HG03135 (cell line): ENCODE results near the gene TBL2.
A peak's percentile ranks its signal among the peaks of the same experiment; 100 is the strongest.
"Not testable (repeated sequence)": the region's sequence is repeated elsewhere in the genome, so short reads cannot be mapped to it uniquely, and the experiment has no call there.

ENCODE experiments used
- ATAC-seq: cut with Tn5 transposase; IDR thresholded peaks from one replicate; pipeline ENCODE4 v1.9.1; 2021; ENCODE audit warnings: mild to moderate bottlenecking, moderate library complexity; ENCODE audit not compliant: unreplicated experiment

The TBL2 gene

GRCh38 chr7:73570977-73571376 lies 7.4 kb downstream of the TBL2 start:
- no peak for ATAC-seq

DNA sequence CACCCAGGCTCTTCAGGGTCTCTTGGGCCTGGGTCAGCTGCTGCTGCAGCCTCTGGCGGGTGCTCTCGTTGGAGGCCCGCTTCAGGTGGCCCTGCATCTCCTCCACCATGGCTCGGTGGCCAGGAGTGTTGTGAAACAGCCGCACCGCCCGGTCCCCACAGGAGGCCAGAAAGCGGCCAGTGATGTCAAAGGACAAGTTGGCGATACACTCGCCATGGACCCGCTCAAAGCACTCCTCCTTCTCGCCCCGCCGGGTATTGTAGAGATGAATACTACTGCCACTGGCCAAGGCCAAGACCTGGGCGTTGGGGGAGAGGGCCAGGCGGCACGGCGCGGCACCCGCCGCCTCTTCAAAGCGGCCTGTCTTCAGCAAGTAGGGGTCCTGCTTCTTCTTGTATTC lies 7.9 kb downstream of the TBL2 start:
- ATAC-seq = no peak

GRCh38 chr7:73569042-73569608 lies 9.3 kb downstream of the TBL2 start:
- no peak for ATAC-seq

GRCh38 chr7:73567846-73568685 lies 10.3 kb downstream of the TBL2 start:
- no peak for ATAC-seq

DNA sequence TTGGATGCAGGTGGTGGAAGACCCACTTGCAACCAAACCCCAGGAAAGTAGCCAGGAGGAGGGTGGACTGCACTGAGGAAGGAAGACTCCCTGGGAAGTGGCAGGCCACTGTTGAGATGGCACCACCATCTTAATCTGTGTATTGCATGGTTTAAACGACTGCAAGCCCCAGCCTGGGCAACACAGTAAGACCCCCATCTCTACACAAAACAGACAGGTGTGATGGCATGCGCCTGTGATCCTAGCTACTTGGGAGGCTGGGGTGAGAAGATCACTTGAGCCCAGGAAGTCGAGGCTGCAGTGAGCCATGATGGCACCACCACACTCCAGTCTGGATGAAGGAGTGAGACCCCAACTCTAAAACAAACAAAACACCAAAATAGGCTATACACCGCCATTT lies 11.2 kb downstream of the TBL2 start:
- ATAC-seq = no peak

- ATAC-seq = not testable (repeated sequence)
Observed at GRCh38 chr7:73566431-73566830, 11.9 kb downstream of the TBL2 start.

DNA sequence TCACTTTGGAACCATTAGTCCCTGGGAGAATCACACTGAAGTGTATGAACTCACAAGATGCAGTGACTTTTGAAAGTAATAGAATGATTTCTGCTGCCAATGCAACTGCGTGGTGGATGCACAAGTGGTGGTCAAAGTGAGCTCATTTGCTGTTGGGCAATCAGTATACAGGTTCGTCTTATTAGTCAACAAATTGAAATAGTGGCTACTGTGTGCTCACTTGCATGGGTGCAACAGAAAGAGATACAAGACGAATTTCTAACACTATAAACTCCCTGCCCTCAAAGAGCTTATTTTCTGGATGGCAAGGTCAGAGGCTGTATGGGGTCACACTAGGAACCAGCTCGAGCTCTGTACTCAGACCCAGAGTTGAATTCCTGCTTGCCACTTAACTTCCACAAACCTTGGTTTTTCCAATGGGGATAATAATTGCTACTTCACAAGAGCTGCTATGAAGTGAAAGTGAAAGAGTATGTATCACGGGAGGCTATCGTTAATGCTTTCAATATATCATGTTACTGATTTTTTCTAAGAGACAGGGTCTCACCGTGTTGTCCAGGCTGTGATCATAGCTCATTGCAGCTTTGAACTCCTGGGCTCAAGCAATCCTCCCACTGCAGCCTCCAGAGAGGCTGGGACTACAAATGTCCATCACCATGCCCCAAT lies 12.6 kb downstream of the TBL2 start:
- ATAC-seq = no peak

DNA sequence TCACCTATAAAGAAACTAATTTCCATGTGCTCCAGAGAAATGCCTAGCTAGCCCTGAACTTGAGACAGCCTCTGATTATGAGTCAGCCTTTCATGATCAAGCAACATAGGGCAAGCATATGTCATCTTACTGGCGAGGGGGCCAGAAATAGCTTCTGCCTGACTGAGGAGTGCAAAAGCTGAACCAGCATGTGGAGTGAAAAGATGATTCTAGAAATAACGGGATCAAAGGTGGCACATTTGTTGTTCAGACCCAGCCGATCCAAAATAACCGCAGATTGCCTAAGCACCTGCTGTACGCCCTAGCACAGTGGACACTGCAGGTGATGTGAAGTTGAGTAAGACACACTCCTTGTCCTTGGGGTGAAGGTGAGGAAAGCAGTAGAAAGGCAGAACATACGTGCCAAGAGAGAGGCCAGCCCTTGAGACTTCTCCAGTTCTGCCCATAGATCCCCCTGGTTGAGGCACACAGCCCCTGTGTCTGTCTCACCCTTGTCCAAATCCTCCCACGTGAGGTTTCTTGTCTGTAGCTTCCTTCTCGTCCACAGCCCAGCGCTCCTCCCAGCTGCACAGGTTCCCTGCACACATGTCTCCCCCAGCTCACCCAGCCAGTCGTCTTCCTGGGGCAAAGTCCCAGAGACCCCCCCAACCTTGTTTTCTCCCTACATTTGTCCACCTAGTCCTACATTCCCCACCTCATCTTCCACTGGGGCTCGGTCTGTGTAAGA lies 18.1 kb downstream of the TBL2 start:
- no peak for ATAC-seq

DNA sequence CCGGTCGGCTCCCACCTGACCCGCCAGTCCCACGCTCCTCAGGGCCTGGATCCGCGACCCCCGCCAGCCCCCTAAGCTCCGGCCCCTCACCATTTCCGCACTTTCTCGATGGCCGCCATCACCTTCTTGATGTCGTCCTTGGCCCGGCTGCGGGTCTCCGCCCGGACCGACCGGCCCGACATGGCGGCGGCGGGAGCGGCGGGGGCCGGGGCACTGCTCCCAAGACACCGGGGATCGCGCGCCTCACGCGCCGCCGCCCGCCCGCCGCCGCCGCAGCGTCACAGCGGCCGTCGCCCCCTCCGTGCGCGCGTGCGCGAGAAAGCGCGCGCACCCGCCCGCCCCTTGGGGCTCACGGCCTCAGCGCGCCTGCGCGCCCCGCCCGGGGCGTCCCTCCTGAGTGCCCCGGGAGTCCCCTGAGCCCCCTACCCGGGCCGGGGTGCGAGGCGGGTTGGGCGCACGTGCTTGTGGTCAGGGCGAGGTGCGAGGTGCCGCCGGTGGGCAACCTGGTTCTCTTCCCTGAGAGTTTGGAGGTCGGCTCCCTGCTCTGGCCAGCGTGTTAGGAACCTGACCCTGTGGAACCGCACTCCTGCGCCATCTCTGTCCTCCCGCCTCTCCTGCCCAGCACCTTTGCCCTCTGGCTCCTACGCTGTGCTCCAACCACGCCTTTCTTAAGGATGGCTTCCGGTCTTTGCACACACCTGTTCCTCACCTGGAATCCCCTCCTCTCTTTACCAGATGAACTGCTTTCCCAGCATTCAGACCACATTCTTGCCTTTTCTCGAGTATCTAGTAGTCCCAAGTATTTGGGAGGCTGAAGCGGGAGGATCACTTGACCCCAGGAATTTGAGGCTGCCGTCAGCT lies 20.8 kb downstream of the TBL2 start, which contains the start of gene BCL7B:
Gene BCL7B (minus strand): TSS at position 294 of the 861 bp plus-strand sequence. CDS start 112 bp downstream, at position 182.
- peak; percentile 58 for ATAC-seq

DNA sequence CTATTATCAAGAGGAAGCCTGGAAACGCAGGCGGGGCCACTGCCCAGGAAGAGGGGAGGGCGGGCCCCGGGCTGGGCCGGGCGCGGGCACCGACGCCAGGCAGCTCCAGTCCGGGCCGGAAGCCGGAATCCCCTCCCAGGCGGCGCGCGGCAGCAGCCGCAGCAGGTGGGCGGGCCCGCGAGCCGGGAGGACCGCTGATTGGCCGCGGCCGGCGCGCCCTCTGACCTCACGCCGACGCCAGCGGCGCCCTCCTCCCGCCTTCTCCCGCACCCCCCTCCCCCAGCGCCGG lies 21.3 kb downstream of the TBL2 start:
- peak; percentile 89 for ATAC-seq

DNA sequence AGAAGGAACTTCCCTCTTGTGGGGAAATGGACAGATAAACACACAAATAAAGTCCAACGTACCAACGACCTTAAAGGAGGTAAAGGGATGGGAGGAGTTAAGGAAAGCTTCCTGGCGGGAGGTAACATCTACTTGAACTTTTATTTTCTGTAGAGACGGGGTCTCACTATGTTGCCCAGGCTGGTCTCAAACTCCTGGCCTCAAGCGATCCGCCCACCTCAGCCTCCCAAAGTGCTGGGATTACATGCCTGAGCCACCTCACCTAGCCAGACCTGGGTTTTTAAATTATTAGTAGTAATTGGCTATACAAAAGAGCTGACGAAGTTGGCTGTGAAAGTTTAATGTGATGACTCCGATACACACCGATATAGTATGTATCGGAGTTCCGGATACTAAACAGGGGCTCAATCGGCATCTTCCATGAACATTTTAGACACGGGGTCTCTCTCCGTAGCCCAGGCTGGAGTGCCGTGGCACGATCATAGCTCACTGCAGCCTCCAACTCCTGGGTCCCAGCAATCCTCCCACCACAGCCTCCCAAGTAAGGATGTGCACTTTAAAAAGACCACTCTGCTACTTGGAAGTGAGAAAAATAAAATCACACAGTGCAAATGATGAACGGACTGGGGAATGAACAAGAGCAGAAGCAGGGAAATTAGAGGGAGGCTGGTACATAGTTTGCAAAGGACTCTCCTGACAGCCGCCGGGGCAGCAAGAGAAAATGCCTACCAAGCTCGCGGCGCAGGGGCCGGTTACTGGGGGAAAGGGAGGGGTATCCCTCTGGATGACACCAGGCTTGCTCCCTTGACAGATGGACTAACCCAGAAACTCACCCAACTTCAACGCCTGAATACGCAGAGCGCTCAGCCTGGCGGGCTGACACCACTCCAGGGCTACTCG lies 21.9 kb downstream of the TBL2 start:
- no peak for ATAC-seq

GRCh38 chr7:73555411-73555982 lies 22.9 kb downstream of the TBL2 start:
- no peak for ATAC-seq

DNA sequence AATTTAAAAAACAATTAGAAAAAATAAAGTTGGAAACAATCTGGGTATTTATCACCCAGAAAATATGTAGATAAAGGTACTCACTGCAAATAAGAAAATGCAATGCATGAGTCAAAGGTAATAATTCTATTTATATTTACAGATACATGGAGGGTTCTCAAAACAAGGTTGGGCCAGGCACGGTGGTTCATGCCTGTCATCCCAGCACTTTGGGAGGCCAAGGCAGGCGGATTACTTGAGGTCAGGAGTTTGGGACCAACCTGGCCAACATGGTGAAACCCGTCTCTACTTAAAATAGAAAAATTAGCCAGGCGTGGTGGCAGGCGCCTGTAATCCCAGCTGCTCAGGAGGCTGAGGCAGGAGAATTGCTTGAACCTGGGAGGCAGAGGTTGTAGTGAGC lies 28.3 kb downstream of the TBL2 start:
- ATAC-seq = not testable (repeated sequence)

DNA sequence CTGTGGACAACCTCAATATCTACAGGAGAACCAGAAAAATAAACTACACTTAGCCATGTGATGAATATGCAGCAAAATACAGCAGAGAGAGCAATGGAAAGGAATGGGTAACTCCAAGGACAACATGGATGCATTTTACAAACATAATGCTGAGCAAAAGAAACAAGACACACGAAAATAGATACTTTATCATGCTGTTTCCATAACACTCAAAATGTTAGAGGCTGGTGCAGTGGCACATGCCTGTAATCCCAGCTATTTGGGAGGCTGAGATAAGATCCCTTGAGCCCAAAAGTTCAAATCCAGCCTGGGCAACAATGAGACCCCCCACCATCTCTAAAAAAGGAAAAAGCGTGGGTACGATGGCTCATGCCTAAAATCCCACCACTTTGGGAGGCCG lies 29.2 kb downstream of the TBL2 start:
- no peak for ATAC-seq

DNA sequence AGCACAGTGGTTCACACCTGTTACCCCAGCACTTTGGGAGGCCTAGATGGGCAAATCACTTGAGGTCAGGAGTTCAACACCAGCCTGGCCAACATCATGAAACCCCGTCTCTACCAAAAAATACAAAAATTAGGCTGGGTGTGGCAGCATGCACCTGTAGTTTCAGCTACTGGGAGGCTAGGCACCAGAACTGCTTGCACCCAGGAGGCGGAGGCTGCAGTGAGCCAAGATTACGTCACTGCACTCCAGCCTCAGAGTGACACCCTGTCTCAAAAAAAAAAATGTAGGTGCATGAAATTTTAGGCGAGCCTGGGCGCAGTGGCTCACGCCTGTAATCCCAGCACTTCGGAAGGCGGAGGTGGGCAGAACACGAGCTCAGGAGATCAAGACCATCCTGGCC lies 30.5 kb downstream of the TBL2 start:
- ATAC-seq = no peak

GRCh38 chr7:73544678-73545077 lies 33.7 kb downstream of the TBL2 start:
- no peak for ATAC-seq

GRCh38 chr7:73541722-73542121 lies 36.7 kb downstream of the TBL2 start:
- no peak for ATAC-seq

- ATAC-seq = no peak
Observed at GRCh38 chr7:73539709-73540108, 38.7 kb downstream of the TBL2 start.

- not testable (repeated sequence) for ATAC-seq
Observed at GRCh38 chr7:73538510-73538909, 39.9 kb downstream of the TBL2 start.
